Effector memory CD8-positive, alpha-beta T cell (primary cell): Measurements from ENCODE around the gene PLA2G4E.

ENCODE experiments used
- ATAC-seq: fragments of 150-1000 bp; cut with Tn5 transposase; replicated peaks from 2 replicates; pipeline ENCODE4 v1.10.0; 2021; ENCODE audit warnings: mild to moderate bottlenecking, moderate library complexity
- DNase-seq, 3 experiments: peaks; one replicate each; pipeline ENCODE4 v3.0.0; 2021
- H3K27ac Mint-ChIP-seq, 2 donors: one replicate each; pipeline ENCODE4 v1.8.0; 2022; ENCODE audit warnings: mild to moderate bottlenecking in 2 of 2, mixed read lengths in 2 of 2, moderate library complexity in 2 of 2
- H3K27me3 Mint-ChIP-seq, 2 donors: one replicate each; pipeline ENCODE4 v1.8.0; 2022; ENCODE audit warnings: mixed read lengths in 2 of 2
- H3K36me3 Mint-ChIP-seq: one replicate; pipeline ENCODE4 v1.8.0; 2022; ENCODE audit warnings: mild to moderate bottlenecking, moderate library complexity, mixed read lengths; ENCODE audit not compliant: insufficient read depth
- H3K4me1 Mint-ChIP-seq, 2 donors: one replicate each; pipeline ENCODE4 v1.8.0; 2022; ENCODE audit warnings: low read depth in 2 of 2, mixed read lengths in 2 of 2
- H3K4me3 Mint-ChIP-seq, 2 donors: one replicate each; pipeline ENCODE4 v1.8.0; 2022; ENCODE audit warnings: mild to moderate bottlenecking in 2 of 2, mixed read lengths in 2 of 2, moderate library complexity in 2 of 2
- H3K9me3 Mint-ChIP-seq, 2 donors: one replicate each; pipeline ENCODE4 v1.8.0; 2022; ENCODE audit warnings: mixed read lengths in 2 of 2

Gene PLA2G4E

GRCh38 chr15:41967506-41968206 lies 53.2 kb downstream of the PLA2G4E start:
- H3K9me3 Mint-ChIP-seq = no peaks in the 10 kb centered on the region
- no peak for ATAC-seq
- H3K4me1 Mint-ChIP-seq = peaks cover 36 to 40% of the 10 kb centered on the region in 2 donors
- peak overlapping the region in 1 of 2 donors; percentile 19 for H3K4me3 Mint-ChIP-seq
- H3K27me3 Mint-ChIP-seq = no peaks in the 10 kb centered on the region
- no peak for DNase-seq
- peaks cover 42% of the 10 kb centered on the region for H3K36me3 Mint-ChIP-seq
- peak overlapping the region; percentile 7 to 89 for H3K27ac Mint-ChIP-seq

GRCh38 chr15:41966920-41967465 lies 53.8 kb downstream of the PLA2G4E start:
- DNase-seq (no peak), ATAC-seq (no peak)
- H3K4me1 Mint-ChIP-seq = peaks cover 36 to 40% of the 10 kb centered on the region in 2 donors
- peaks cover 38% of the 10 kb centered on the region for H3K36me3 Mint-ChIP-seq
- H3K4me3 Mint-ChIP-seq = no peak overlapping the region
- peak overlapping the region; percentile 69 to 89 for H3K27ac Mint-ChIP-seq
- H3K27me3 Mint-ChIP-seq = no peaks in the 10 kb centered on the region
- no peaks in the 10 kb centered on the region for H3K9me3 Mint-ChIP-seq

- peak overlapping the region in 1 of 2 donors; percentile 12 for H3K4me3 Mint-ChIP-seq
- H3K36me3 Mint-ChIP-seq = peaks cover 37% of the 10 kb centered on the region
- no peaks in the 10 kb centered on the region for H3K27me3 Mint-ChIP-seq
- peak overlapping the region; percentile 69 to 89 for H3K27ac Mint-ChIP-seq
- DNase-seq (no peak), ATAC-seq (no peak)
- no peaks in the 10 kb centered on the region for H3K9me3 Mint-ChIP-seq
- H3K4me1 Mint-ChIP-seq = peaks cover 40 to 42% of the 10 kb centered on the region in 2 donors
These were observed 54.4 kb downstream of the PLA2G4E start for GRCh38 chr15:41966414-41966812.

GRCh38 chr15:41965441-41966413 lies 55.1 kb downstream of the PLA2G4E start:
- Mint-ChIP-seq H3K9me3 (no peaks in the 10 kb centered on the region), H3K36me3 (peaks cover 36% of the 10 kb centered on the region), H3K27ac (peak overlapping the region in 1 of 2 donors; percentile 89), H3K4me3 (peak overlapping the region in 1 of 2 donors; percentile 12), H3K27me3 (no peaks in the 10 kb centered on the region), H3K4me1 (peaks cover 35 to 38% of the 10 kb centered on the region in 2 donors)
- no peak for DNase-seq
- ATAC-seq = no peak

- Mint-ChIP-seq H3K4me1 (peaks cover 22 to 23% of the 10 kb centered on the region in 2 donors), H3K4me3 (no peak overlapping the region), H3K36me3 (peaks cover 29% of the 10 kb centered on the region), H3K9me3 (no peaks in the 10 kb centered on the region), H3K27ac (peak overlapping the region in 1 of 2 donors; percentile 60), H3K27me3 (no peaks in the 10 kb centered on the region)
- ATAC-seq = no peak
- DNase-seq = no peak
These were observed 59.1 kb downstream of the PLA2G4E start for GRCh38 chr15:41961595-41962202.

GRCh38 chr15:41961001-41961518 lies 59.8 kb downstream of the PLA2G4E start:
- H3K27ac Mint-ChIP-seq = no peak overlapping the region
- H3K36me3 Mint-ChIP-seq = peaks cover 29% of the 10 kb centered on the region
- H3K4me1 Mint-ChIP-seq = peaks cover 15 to 16% of the 10 kb centered on the region in 2 donors
- no peak for ATAC-seq
- H3K9me3 Mint-ChIP-seq = no peaks in the 10 kb centered on the region
- no peaks in the 10 kb centered on the region for H3K27me3 Mint-ChIP-seq
- no peak for DNase-seq
- H3K4me3 Mint-ChIP-seq = no peak overlapping the region

- ATAC-seq = no peak
- H3K9me3 Mint-ChIP-seq = no peaks in the 10 kb centered on the region
- peaks cover 13 to 16% of the 10 kb centered on the region in 2 donors for H3K4me1 Mint-ChIP-seq
- H3K27ac Mint-ChIP-seq = no peak overlapping the region
- DNase-seq = no peak
- no peaks in the 10 kb centered on the region for H3K27me3 Mint-ChIP-seq
- H3K4me3 Mint-ChIP-seq = no peak overlapping the region
- H3K36me3 Mint-ChIP-seq = peaks cover 41% of the 10 kb centered on the region
These were observed 62.8 kb downstream of the PLA2G4E start for GRCh38 chr15:41958002-41958420.

GRCh38 chr15:41957021-41957897 lies 63.6 kb downstream of the PLA2G4E start:
- no peak for DNase-seq
- Mint-ChIP-seq H3K27me3 (no peaks in the 10 kb centered on the region), H3K27ac (peak overlapping the region in 1 of 2 donors; percentile 19)

GRCh38 chr15:41955807-41956525 lies 64.9 kb downstream of the PLA2G4E start:
- Mint-ChIP-seq H3K36me3 (peaks cover 53% of the 10 kb centered on the region), H3K27me3 (no peaks in the 10 kb centered on the region), H3K27ac (no peak overlapping the region), H3K9me3 (no peaks in the 10 kb centered on the region), H3K4me1 (peaks cover 7 to 8% of the 10 kb centered on the region in 2 donors), H3K4me3 (no peak overlapping the region)
- ATAC-seq (no peak), DNase-seq (no peak)

More at GRCh38 chr15:41957021-41957897, 63.6 kb downstream of the PLA2G4E start:
- peak; percentile 22 for ATAC-seq
- H3K4me1 Mint-ChIP-seq = peaks cover 13 to 16% of the 10 kb centered on the region in 2 donors
- H3K36me3 Mint-ChIP-seq = peaks cover 48% of the 10 kb centered on the region
- H3K4me3 Mint-ChIP-seq = no peak overlapping the region
- no peaks in the 10 kb centered on the region for H3K9me3 Mint-ChIP-seq

- ATAC-seq = no peak
- peaks cover 58% of the 10 kb centered on the region for H3K36me3 Mint-ChIP-seq
- H3K27ac Mint-ChIP-seq = no peak overlapping the region
- no peaks in the 10 kb centered on the region for H3K27me3 Mint-ChIP-seq
- no peaks in the 10 kb centered on the region for H3K9me3 Mint-ChIP-seq
- H3K4me3 Mint-ChIP-seq = no peak overlapping the region
- no peak for DNase-seq
- H3K4me1 Mint-ChIP-seq = peaks cover 6 to 9% of the 10 kb centered on the region in 2 donors
These were observed 65.7 kb downstream of the PLA2G4E start for GRCh38 chr15:41955100-41955499.

- no peak for ATAC-seq
These were observed 66.8 kb downstream of the PLA2G4E start for GRCh38 chr15:41954036-41954435.

More at GRCh38 chr15:41954036-41954435, 66.8 kb downstream of the PLA2G4E start:
- DNase-seq = no peak
- Mint-ChIP-seq H3K4me1 (peaks cover 6 to 9% of the 10 kb centered on the region in 2 donors), H3K27ac (no peak overlapping the region), H3K27me3 (no peaks in the 10 kb centered on the region), H3K4me3 (no peak overlapping the region), H3K36me3 (peaks cover 58% of the 10 kb centered on the region), H3K9me3 (no peaks in the 10 kb centered on the region)
